Esophagus mucosa (tissue), 1 donor: ENCODE data around the gene EMSY. TPM values are rescaled to one million over a fixed set of nuclear protein-coding genes. Genes with fewer than 3 reads are reported as not detected.

ENCODE experiments used
- ATAC-seq: fragments of 200-7000 bp; cut with Tn5 transposase; one replicate; pipeline ENCODE4 v1.9.1; 2020
- total RNA-seq: library from RNA; stranded (reverse); gene quantifications from one replicate; pipeline ENCODE4 v1.2.4, GENCODE V29; 2023
- donor health status: DM: yes; HTN: yes; CAD: no.

Gene EMSY
- total RNA-seq, 1 donor from 2014 or later = 9.6 TPM

- ATAC-seq = no peak
Measured at GRCh38 chr11:76599041-76600013, 154.5 kb downstream of the EMSY start.

DNA sequence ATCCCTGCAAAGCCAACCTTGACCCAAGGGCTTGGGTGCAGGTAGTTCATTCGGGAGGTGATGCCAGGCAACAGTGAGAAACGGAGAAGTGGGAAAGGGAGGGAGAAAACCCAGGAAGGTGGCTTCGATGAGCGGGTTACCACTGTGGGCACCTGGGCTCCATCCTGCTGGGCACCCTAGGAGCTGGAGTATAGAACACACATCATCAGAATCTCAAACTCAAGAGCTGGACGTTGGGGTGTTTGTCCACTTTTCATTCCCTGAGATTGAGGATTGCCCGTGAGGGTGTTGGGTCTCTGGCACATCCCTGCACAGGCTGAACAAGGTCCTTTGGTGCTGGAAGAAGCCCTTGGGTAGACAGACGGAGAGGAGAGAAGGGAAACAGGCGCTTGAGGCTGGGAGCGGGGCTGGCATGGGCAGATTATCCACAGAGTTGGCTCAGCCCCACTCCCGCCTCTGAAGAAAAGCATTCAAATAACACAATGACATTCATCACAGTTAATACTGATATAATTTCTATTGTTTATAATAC, 155.4 kb downstream of the EMSY start:
- ATAC-seq = no peak

- ATAC-seq = no peak
Measured at GRCh38 chr11:76601272-76601671, 156.5 kb downstream of the EMSY start.

DNA sequence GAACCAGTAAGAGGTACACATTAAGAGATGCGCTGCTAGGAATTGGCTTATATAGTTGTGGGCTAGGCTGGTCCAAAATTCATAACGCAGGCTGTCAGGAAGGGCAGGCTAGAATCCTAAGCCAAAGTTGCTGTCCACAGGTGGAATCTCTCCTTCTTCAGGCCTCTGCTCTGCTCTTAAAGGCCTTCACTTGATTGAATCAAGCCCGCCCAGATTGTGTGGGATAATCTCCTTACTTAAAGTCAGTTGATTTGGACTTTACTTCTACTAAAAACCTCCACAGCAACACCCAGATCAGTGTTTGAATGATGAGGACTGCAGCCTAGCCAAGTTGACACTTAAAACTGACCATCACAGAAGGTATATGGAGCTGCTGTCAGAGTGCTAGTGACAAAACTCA, 156.9 kb downstream of the EMSY start:
- no peak for ATAC-seq

- ATAC-seq = peak; percentile 6
Measured at GRCh38 chr11:76602431-76602861, 157.6 kb downstream of the EMSY start.

Other genes with a start within 250 kb of the EMSY start
- gene WNT11, start 238.5 kb upstream of the EMSY start, total RNA-seq = 0.08 TPM
- gene THAP12, start 63.9 kb upstream of the EMSY start, total RNA-seq = 9.8 TPM
- 0.36 TPM for gene GVQW3, start 63.7 kb upstream of the EMSY start, total RNA-seq
- 9.0 TPM for gene LRRC32, start 225.7 kb downstream of the EMSY start, total RNA-seq